Loucy (cell line): Measurements from ENCODE around the gene NLRP11.

Experiments used
- H2AFZ ChIP-seq: fragments of 200-600 bp; sonication (generic); 2 replicates; pipeline ENCODE4 v1.6.0; 2016; ENCODE audit warnings: antibody characterized with exemption, mild to moderate bottlenecking, low read length, moderate library complexity
- H3F3A ChIP-seq: fragments of 200-600 bp; 2 replicates; pipeline ENCODE4 v1.6.0; 2016; ENCODE audit warnings: antibody characterized with exemption, low read depth, mild to moderate bottlenecking
- H3K27me3 ChIP-seq: fragments of 200-600 bp; sonication (generic); 2 replicates; pipeline ENCODE4 v1.6.1; 2014; ENCODE audit warnings: low read length, mild to moderate bottlenecking; ENCODE audit not compliant: insufficient read depth, poor library complexity, severe bottlenecking
- H3K36me3 ChIP-seq: fragments of 200-600 bp; sonication (generic); 2 replicates; pipeline ENCODE4 v1.6.1; 2016; ENCODE audit warnings: low read length; ENCODE audit not compliant: insufficient read depth
- H3K4me1 ChIP-seq: fragments of 200-600 bp; sonication (generic); 2 replicates; pipeline ENCODE4 v1.5.1; 2014; ENCODE audit warnings: low read length, mild to moderate bottlenecking; ENCODE audit not compliant: insufficient read depth, poor library complexity, severe bottlenecking
- H3K4me2 ChIP-seq: fragments of 200-600 bp; sonication (generic); 2 replicates; pipeline ENCODE4 v1.6.0; 2014; ENCODE audit warnings: antibody characterized with exemption, low read length, low read depth, mild to moderate bottlenecking; ENCODE audit not compliant: poor library complexity, severe bottlenecking
- H3K4me3 ChIP-seq: fragments of 200-600 bp; sonication (generic); 2 replicates; pipeline ENCODE4 v1.5.1; 2014; ENCODE audit warnings: low read length, mild to moderate bottlenecking, mixed read lengths; ENCODE audit not compliant: poor library complexity, severe bottlenecking
- H3K79me2 ChIP-seq: fragments of 200-600 bp; sonication (generic); 2 replicates; pipeline ENCODE4 v1.6.1; 2014; ENCODE audit warnings: low read length; ENCODE audit not compliant: insufficient read depth
- H3K9ac ChIP-seq: fragments of 200-600 bp; sonication (generic); 2 replicates; pipeline ENCODE4 v1.6.0; 2014; ENCODE audit warnings: mild to moderate bottlenecking, low read depth, low read length, moderate library complexity; ENCODE audit not compliant: poor library complexity, severe bottlenecking
- H3K9me2 ChIP-seq: fragments of 200-600 bp; sonication (generic); replicated peaks from 2 replicates; pipeline ENCODE4 v1.6.1; 2016; ENCODE audit warnings: low read depth, low read length, mixed read lengths
- H3K9me3 ChIP-seq: fragments of 200-600 bp; sonication (generic); 2 replicates; pipeline ENCODE4 v1.6.1; 2014; ENCODE audit warnings: mild to moderate bottlenecking, antibody characterized with exemption, low read length, low read depth; ENCODE audit not compliant: insufficient read depth
- H4K20me1 ChIP-seq: fragments of 200-600 bp; sonication (generic); 2 replicates; pipeline ENCODE4 v1.6.0; 2014; ENCODE audit warnings: antibody characterized with exemption, low read length, mild to moderate bottlenecking; ENCODE audit not compliant: insufficient read depth, poor library complexity, severe bottlenecking
- CTCF ChIP-seq: fragments of 200-600 bp; sonication (generic); conservative IDR thresholded peaks from 2 replicates; pipeline ENCODE4 v1.5.1; 2014; ENCODE audit warnings: mild to moderate bottlenecking, antibody characterized with exemption, low read length
- EZH2phosphoT487 ChIP-seq: fragments of 200-600 bp; IDR thresholded peaks from 2 replicates; pipeline ENCODE4 v1.6.1; 2018; ENCODE audit warnings: antibody characterized with exemption, mild to moderate bottlenecking, moderate library complexity, borderline replicate concordance

The NLRP11 gene

GRCh38 chr19:55831846-55832245, at the start of gene NLRP11:
TSS of gene NLRP11 (minus strand) at chr19:55831999. CDS start at chr19:55818174, 13,825 bp downstream.
- TF ChIP-seq CTCF: no peak
- no peak for TF ChIP-seq EZH2phosphoT487
- Histone ChIP-seq H3K9me2 (no peaks in the 10 kb centered on the region), H3K4me3 (no peak within 1 kb of the TSS), H3K4me2 (no peak within 1 kb of the TSS), H2AFZ (no peak within 1 kb of the TSS), H3K27me3 (no peaks in the 10 kb centered on the region), H3K36me3 (no peaks in the 10 kb centered on the region), H3F3A (no peaks in the 10 kb centered on the region), H3K79me2 (no peaks in the 10 kb centered on the region), H4K20me1 (no peaks in the 10 kb centered on the region), H3K9ac (no peak within 1 kb of the TSS), H3K4me1 (no peaks in the 10 kb centered on the region), H3K9me3 (no peaks in the 10 kb centered on the region)

- H3K4me3 ChIP-seq: no peak overlapping the region
- H3K27me3 ChIP-seq: no peaks in the 10 kb centered on the region
- H3K36me3 ChIP-seq: no peaks in the 10 kb centered on the region
- no peaks in the 10 kb centered on the region for H3K9me2 ChIP-seq
- no peaks in the 10 kb centered on the region for H3K79me2 ChIP-seq
- no peaks in the 10 kb centered on the region for H3K4me1 ChIP-seq
- H3K9ac ChIP-seq: no peak overlapping the region
- H2AFZ ChIP-seq: no peak overlapping the region
- no peaks in the 10 kb centered on the region for H4K20me1 ChIP-seq
- H3K4me2 ChIP-seq: no peak overlapping the region
- no peaks in the 10 kb centered on the region for H3F3A ChIP-seq
- no peaks in the 10 kb centered on the region for H3K9me3 ChIP-seq
- no peak for TF ChIP-seq CTCF
- TF ChIP-seq EZH2phosphoT487: no peak
Observed at GRCh38 chr19:55877211-55877610, 45.4 kb upstream of the NLRP11 start.

- Histone ChIP-seq H3K36me3 (no peaks in the 10 kb centered on the region), H3K4me1 (no peaks in the 10 kb centered on the region)
Observed at GRCh38 chr19:55870736-55871135, 38.9 kb upstream of the NLRP11 start.

More at GRCh38 chr19:55870736-55871135, 38.9 kb upstream of the NLRP11 start:
- no peaks in the 10 kb centered on the region for H3K79me2 ChIP-seq
- TF ChIP-seq EZH2phosphoT487 (no peak), CTCF (no peak)
- H3K9me2 ChIP-seq: no peaks in the 10 kb centered on the region
- H2AFZ ChIP-seq: no peak overlapping the region
- no peaks in the 10 kb centered on the region for H3F3A ChIP-seq
- H3K9me3 ChIP-seq: peaks cover 11% of the 10 kb centered on the region; the same call in 1 of the 2 replicates
- H4K20me1 ChIP-seq: no peaks in the 10 kb centered on the region
- H3K9ac ChIP-seq: no peak overlapping the region
- H3K4me2 ChIP-seq: no peak overlapping the region
- no peaks in the 10 kb centered on the region for H3K27me3 ChIP-seq
- no peak overlapping the region for H3K4me3 ChIP-seq
